ENCODE data around the gene TMPRSS11B.

Gene TMPRSS11B

GRCh38 chr4:68271851-68272357 lies 26.4 kb upstream of the TMPRSS11B start:
- no peak overlapping the region for H3K27ac ChIP-seq (ENCODE audit: low read depth, low read length)
- no peak overlapping the region for H3K9ac ChIP-seq (ENCODE audit: low read length)
- H3K36me3 ChIP-seq (ENCODE audit: insufficient read depth, low read length) = no peaks in the 10 kb centered on the region
- H3K4me3 ChIP-seq (ENCODE audit: low read depth in 1 of 2, low read length in 2 of 2) = peak overlapping the region in 1 of 2 donors; percentile 33
- H3K4me1 ChIP-seq (ENCODE audit: insufficient read depth, low read length) = no peaks in the 10 kb centered on the region
- H3K9me3 ChIP-seq (ENCODE audit: low read length) = no peaks in the 10 kb centered on the region
- no peaks in the 10 kb centered on the region for H3K27me3 ChIP-seq (ENCODE audit: control insufficient read depth in 1 of 2, insufficient read depth in 2 of 2, low read length in 2 of 2)

GRCh38 chr4:68267433-68267944 lies 22.0 kb upstream of the TMPRSS11B start:
- no peaks in the 10 kb centered on the region for H3K9me3 ChIP-seq (ENCODE audit: low read length)
- H3K27ac ChIP-seq (ENCODE audit: low read depth, low read length) = no peak overlapping the region
- H3K4me3 ChIP-seq (ENCODE audit: low read depth in 1 of 2, low read length in 2 of 2) = no peak overlapping the region
- H3K9ac ChIP-seq (ENCODE audit: low read length) = no peak overlapping the region
- H3K27me3 ChIP-seq (ENCODE audit: control insufficient read depth in 1 of 2, insufficient read depth in 2 of 2, low read length in 2 of 2) = no peaks in the 10 kb centered on the region
- H3K4me1 ChIP-seq (ENCODE audit: insufficient read depth, low read length) = no peaks in the 10 kb centered on the region
- no peaks in the 10 kb centered on the region for H3K36me3 ChIP-seq (ENCODE audit: insufficient read depth, low read length)

GRCh38 chr4:68264875-68265565 lies 19.5 kb upstream of the TMPRSS11B start:
- no peaks in the 10 kb centered on the region for H3K27me3 ChIP-seq (ENCODE audit: control insufficient read depth in 1 of 2, insufficient read depth in 2 of 2, low read length in 2 of 2)
- no peak overlapping the region for H3K9ac ChIP-seq (ENCODE audit: low read length)
- no peaks in the 10 kb centered on the region for H3K9me3 ChIP-seq (ENCODE audit: low read length)
- H3K4me1 ChIP-seq (ENCODE audit: insufficient read depth, low read length) = no peaks in the 10 kb centered on the region
- no peaks in the 10 kb centered on the region for H3K36me3 ChIP-seq (ENCODE audit: insufficient read depth, low read length)
- H3K27ac ChIP-seq (ENCODE audit: low read depth, low read length) = no peak overlapping the region
- no peak overlapping the region for H3K4me3 ChIP-seq (ENCODE audit: low read depth in 1 of 2, low read length in 2 of 2)

DNA sequence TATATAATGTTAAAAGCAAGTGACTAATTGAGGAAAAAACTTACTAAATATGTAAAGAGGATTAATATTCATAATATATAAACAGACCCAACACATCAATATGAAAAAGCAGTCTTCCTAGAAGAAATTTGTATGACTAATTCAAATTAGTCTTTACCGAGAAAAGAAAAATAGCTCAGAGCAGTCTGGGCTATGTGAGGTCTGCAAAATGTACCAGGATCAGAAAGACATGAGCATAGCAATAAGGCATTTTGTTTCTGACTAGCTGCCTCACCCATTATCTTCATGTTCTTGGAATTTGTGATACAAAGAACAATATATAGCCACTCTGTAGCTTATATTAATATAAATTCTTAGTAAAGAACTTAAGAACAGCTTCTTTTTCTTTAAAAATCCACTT lies 13.7 kb upstream of the TMPRSS11B start:
- Histone ChIP-seq H3K4me1 (ENCODE audit: insufficient read depth, low read length) (no peaks in the 10 kb centered on the region), H3K36me3 (ENCODE audit: insufficient read depth, low read length) (no peaks in the 10 kb centered on the region), H3K4me3 (ENCODE audit: low read depth in 1 of 2, low read length in 2 of 2) (no peak overlapping the region), H3K27ac (ENCODE audit: low read depth, low read length) (no peak overlapping the region), H3K9ac (ENCODE audit: low read length) (no peak overlapping the region), H3K27me3 (ENCODE audit: control insufficient read depth in 1 of 2, insufficient read depth in 2 of 2, low read length in 2 of 2) (no peaks in the 10 kb centered on the region), H3K9me3 (ENCODE audit: low read length) (no peaks in the 10 kb centered on the region)

DNA sequence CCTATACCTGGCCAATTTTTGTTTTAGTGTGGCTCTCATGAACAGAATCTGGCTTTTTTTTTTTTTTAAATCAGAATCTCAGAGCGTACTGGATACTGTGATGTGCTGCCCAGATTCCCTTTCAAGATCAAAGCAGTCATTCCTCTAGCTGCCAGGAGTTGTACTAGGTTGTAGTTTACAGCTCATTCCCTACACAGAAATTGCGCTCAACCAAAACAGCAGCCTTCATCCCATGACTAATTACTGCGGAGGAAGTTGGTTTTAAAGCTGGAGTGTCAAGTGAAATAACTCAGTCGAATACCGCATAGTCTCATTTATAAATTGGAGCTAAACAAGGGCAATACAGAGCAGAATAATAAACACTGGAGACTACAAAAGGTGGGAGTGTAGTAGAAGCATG lies 12.2 kb upstream of the TMPRSS11B start:
- Histone ChIP-seq H3K9ac (ENCODE audit: low read length) (no peak overlapping the region), H3K4me1 (ENCODE audit: insufficient read depth, low read length) (no peaks in the 10 kb centered on the region), H3K4me3 (ENCODE audit: low read depth in 1 of 2, low read length in 2 of 2) (no peak overlapping the region), H3K36me3 (ENCODE audit: insufficient read depth, low read length) (no peaks in the 10 kb centered on the region), H3K27me3 (ENCODE audit: control insufficient read depth in 1 of 2, insufficient read depth in 2 of 2, low read length in 2 of 2) (no peaks in the 10 kb centered on the region), H3K27ac (ENCODE audit: low read depth, low read length) (no peak overlapping the region), H3K9me3 (ENCODE audit: low read length) (no peaks in the 10 kb centered on the region)

DNA sequence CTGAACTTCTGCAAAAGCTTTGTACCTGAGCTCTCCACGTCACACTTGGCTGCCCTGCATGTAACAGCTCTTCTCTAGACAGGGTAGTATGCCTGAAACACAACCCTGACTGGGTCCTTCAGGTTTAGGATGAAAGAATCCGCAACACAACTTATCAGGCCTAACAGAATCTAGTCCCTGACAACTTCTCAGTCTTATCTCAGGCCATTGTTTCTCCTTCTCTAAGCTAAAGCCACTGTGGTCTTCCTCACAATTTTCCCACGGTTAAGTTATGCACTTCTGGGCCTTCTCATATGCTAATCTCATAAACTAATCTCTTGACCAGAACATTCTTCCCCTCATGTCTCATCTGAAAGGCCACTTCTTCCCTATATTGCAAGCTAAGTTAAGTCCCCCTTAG lies 10.8 kb upstream of the TMPRSS11B start:
- Histone ChIP-seq H3K4me3 (ENCODE audit: low read depth in 1 of 2, low read length in 2 of 2) (no peak overlapping the region), H3K36me3 (ENCODE audit: insufficient read depth, low read length) (no peaks in the 10 kb centered on the region), H3K27ac (ENCODE audit: low read depth, low read length) (no peak overlapping the region), H3K9me3 (ENCODE audit: low read length) (no peaks in the 10 kb centered on the region), H3K27me3 (ENCODE audit: control insufficient read depth in 1 of 2, insufficient read depth in 2 of 2, low read length in 2 of 2) (no peaks in the 10 kb centered on the region), H3K9ac (ENCODE audit: low read length) (no peak overlapping the region), H3K4me1 (ENCODE audit: insufficient read depth, low read length) (no peaks in the 10 kb centered on the region)

- H3K36me3 ChIP-seq (ENCODE audit: insufficient read depth, low read length) = no peaks in the 10 kb centered on the region
- no peaks in the 10 kb centered on the region for H3K27me3 ChIP-seq (ENCODE audit: control insufficient read depth in 1 of 2, insufficient read depth in 2 of 2, low read length in 2 of 2)
- no peaks in the 10 kb centered on the region for H3K9me3 ChIP-seq (ENCODE audit: low read length)
- no peaks in the 10 kb centered on the region for H3K4me1 ChIP-seq (ENCODE audit: insufficient read depth, low read length)
- H3K4me3 ChIP-seq (ENCODE audit: low read depth in 1 of 2, low read length in 2 of 2) = no peak overlapping the region
- no peak overlapping the region for H3K9ac ChIP-seq (ENCODE audit: low read length)
- no peak overlapping the region for H3K27ac ChIP-seq (ENCODE audit: low read depth, low read length)
These were observed 4.8 kb upstream of the TMPRSS11B start for GRCh38 chr4:68250151-68250930.

DNA sequence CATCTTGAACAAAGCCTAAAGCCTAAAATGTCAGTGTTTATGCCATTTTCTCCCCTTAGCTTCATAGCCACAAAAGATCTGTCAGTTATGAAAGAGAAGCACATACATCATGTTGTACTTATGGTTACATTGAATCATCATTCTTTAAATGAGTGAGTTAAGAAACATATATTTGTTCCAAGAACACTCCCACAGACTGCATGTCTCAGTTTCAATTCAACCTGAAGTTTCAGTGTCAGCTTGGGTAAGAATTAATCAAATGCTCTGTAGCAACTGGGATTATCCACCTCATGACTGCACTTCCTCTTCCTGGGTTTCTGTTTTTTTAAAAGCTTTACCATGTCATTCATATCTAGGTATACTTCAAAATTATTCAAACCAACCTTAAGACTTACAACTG lies 3.9 kb upstream of the TMPRSS11B start:
- H3K9ac ChIP-seq (ENCODE audit: low read length) = no peak overlapping the region
- H3K9me3 ChIP-seq (ENCODE audit: low read length) = no peaks in the 10 kb centered on the region
- no peaks in the 10 kb centered on the region for H3K4me1 ChIP-seq (ENCODE audit: insufficient read depth, low read length)
- no peaks in the 10 kb centered on the region for H3K36me3 ChIP-seq (ENCODE audit: insufficient read depth, low read length)
- H3K4me3 ChIP-seq (ENCODE audit: low read depth in 1 of 2, low read length in 2 of 2) = no peak overlapping the region
- H3K27ac ChIP-seq (ENCODE audit: low read depth, low read length) = no peak overlapping the region
- H3K27me3 ChIP-seq (ENCODE audit: control insufficient read depth in 1 of 2, insufficient read depth in 2 of 2, low read length in 2 of 2) = no peaks in the 10 kb centered on the region

DNA sequence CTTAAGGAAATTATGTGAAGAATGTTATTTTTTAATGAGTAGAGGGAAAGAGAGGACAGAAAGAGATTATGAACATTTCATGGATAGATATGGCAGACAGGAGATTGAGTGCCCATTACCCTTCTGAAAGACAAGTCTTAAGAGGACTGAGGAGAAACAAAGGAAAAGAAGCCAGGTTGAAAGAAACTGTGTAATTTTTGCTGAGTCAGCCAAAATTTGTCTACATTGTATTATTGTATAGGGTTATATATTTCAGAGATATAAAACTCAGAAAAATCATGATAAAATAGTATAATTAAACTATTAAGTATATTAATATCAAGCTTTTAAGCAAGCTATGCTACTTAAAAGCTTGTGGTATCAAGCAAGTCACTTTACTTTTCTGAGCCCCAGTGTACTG lies 4.9 kb downstream of the TMPRSS11B start:
- no peak overlapping the region for H3K4me3 ChIP-seq (ENCODE audit: low read depth in 1 of 2, low read length in 2 of 2)
- H3K27me3 ChIP-seq (ENCODE audit: control insufficient read depth in 1 of 2, insufficient read depth in 2 of 2, low read length in 2 of 2) = no peaks in the 10 kb centered on the region
- H3K27ac ChIP-seq (ENCODE audit: low read depth, low read length) = no peak overlapping the region
- H3K36me3 ChIP-seq (ENCODE audit: insufficient read depth, low read length) = no peaks in the 10 kb centered on the region
- no peaks in the 10 kb centered on the region for H3K9me3 ChIP-seq (ENCODE audit: low read length)
- H3K9ac ChIP-seq (ENCODE audit: low read length) = no peak overlapping the region
- H3K4me1 ChIP-seq (ENCODE audit: insufficient read depth, low read length) = no peaks in the 10 kb centered on the region

DNA sequence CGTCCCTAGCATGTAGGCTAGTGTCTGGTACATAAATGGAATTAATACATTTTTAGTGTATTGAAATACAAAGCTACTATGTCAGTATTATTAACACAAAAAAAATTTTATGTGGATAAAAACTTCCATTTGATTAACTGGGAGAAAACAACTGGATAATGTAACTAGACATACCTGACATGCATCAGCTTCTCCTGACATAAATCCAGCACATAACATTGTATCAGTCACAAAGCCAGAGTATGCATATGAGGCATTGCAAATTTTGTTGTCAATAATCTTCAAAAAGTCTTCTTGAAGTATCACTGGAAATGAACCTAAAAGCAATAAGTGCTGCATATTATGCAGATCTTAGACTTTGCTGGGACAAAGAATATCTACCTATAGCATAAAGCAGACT lies 16.9 kb downstream of the TMPRSS11B start:
- H3K9me3 ChIP-seq (ENCODE audit: low read length) = no peaks in the 10 kb centered on the region
- no peaks in the 10 kb centered on the region for H3K27me3 ChIP-seq (ENCODE audit: control insufficient read depth in 1 of 2, insufficient read depth in 2 of 2, low read length in 2 of 2)
- H3K4me3 ChIP-seq (ENCODE audit: low read depth in 1 of 2, low read length in 2 of 2) = no peak overlapping the region
- H3K9ac ChIP-seq (ENCODE audit: low read length) = no peak overlapping the region
- no peaks in the 10 kb centered on the region for H3K4me1 ChIP-seq (ENCODE audit: insufficient read depth, low read length)
- H3K27ac ChIP-seq (ENCODE audit: low read depth, low read length) = no peak overlapping the region
- H3K36me3 ChIP-seq (ENCODE audit: insufficient read depth, low read length) = no peaks in the 10 kb centered on the region

GRCh38 chr4:68218044-68218443 lies 27.4 kb downstream of the TMPRSS11B start:
- no peaks in the 10 kb centered on the region for H3K9me3 ChIP-seq (ENCODE audit: low read length)
- no peak overlapping the region for H3K4me3 ChIP-seq (ENCODE audit: low read depth in 1 of 2, low read length in 2 of 2)
- H3K9ac ChIP-seq (ENCODE audit: low read length) = no peak overlapping the region
- H3K27me3 ChIP-seq (ENCODE audit: control insufficient read depth in 1 of 2, insufficient read depth in 2 of 2, low read length in 2 of 2) = no peaks in the 10 kb centered on the region
- no peaks in the 10 kb centered on the region for H3K36me3 ChIP-seq (ENCODE audit: insufficient read depth, low read length)
- H3K27ac ChIP-seq (ENCODE audit: low read depth, low read length) = no peak overlapping the region
- H3K4me1 ChIP-seq (ENCODE audit: insufficient read depth, low read length) = no peaks in the 10 kb centered on the region

All from muscle layer of colon (tissue), 2 donors.